H9 (cell line): ENCODE measurements around the gene MAGEE1. TPM values are rescaled to one million over a fixed set of nuclear protein-coding genes. Genes with fewer than 3 reads are reported as not detected.

ENCODE experiments used
- DNase-seq: peaks from one replicate; pipeline ENCODE4 v3.0.0-alpha.2; 2017
- H2AFZ ChIP-seq: one replicate; pipeline ENCODE4 v1.6.1; 2013; ENCODE audit warnings: mild to moderate bottlenecking, low read length, control low read depth, moderate library complexity
- H2AK5ac ChIP-seq: 2 replicates; pipeline ENCODE4 v1.6.1; 2013; ENCODE audit warnings: low read length, control low read depth, mixed read lengths; ENCODE audit not compliant: insufficient read length
- H2BK120ac ChIP-seq: one replicate; pipeline ENCODE4 v1.6.1; 2013; ENCODE audit warnings: low read depth, mild to moderate bottlenecking, low read length, control low read depth, inconsistent platforms; ENCODE audit not compliant: poor library complexity, severe bottlenecking
- H2BK12ac ChIP-seq: 2 replicates; pipeline ENCODE4 v1.6.1; 2013; ENCODE audit warnings: low read length, control low read depth, mixed read lengths, low read depth; ENCODE audit not compliant: insufficient read length
- H2BK15ac ChIP-seq: 2 replicates; pipeline ENCODE4 v1.6.1; 2013; ENCODE audit warnings: low read depth, low read length, control low read depth
- H2BK20ac ChIP-seq: one replicate; pipeline ENCODE4 v1.6.1; 2013; ENCODE audit warnings: low read depth, mild to moderate bottlenecking, low read length, control low read depth, inconsistent platforms; ENCODE audit not compliant: poor library complexity, severe bottlenecking
- H2BK5ac ChIP-seq: 2 replicates; pipeline ENCODE4 v1.6.1; 2013; ENCODE audit warnings: low read length, control low read depth, mixed read lengths; ENCODE audit not compliant: insufficient read length
- H3K14ac ChIP-seq: 2 replicates; pipeline ENCODE4 v1.6.1; 2013; ENCODE audit warnings: low read length, control low read depth; ENCODE audit not compliant: insufficient read depth
- H3K18ac ChIP-seq: 2 replicates; pipeline ENCODE4 v1.6.1; 2013; ENCODE audit warnings: low read depth, mild to moderate bottlenecking, mixed read lengths, low read length, control low read depth; ENCODE audit not compliant: insufficient read length
- H3K23ac ChIP-seq: 2 replicates; pipeline ENCODE4 v1.6.1; 2013; ENCODE audit warnings: low read length, control low read depth, mixed read lengths, low read depth; ENCODE audit not compliant: insufficient read length
- H3K23me2 ChIP-seq: 2 replicates; pipeline ENCODE4 v1.6.1; 2013; ENCODE audit warnings: low read depth, mild to moderate bottlenecking, mixed read lengths, low read length, control low read depth; ENCODE audit not compliant: insufficient read length, poor library complexity, severe bottlenecking
- H3K27ac ChIP-seq: 2 replicates; pipeline ENCODE4 v1.5.1; 2013; ENCODE audit warnings: low read length, control low read depth, mixed read lengths, low read depth; ENCODE audit not compliant: insufficient read length
- H3K27me3 ChIP-seq: 2 replicates; pipeline ENCODE4 v1.6.1; 2013; ENCODE audit warnings: low read length, control low read depth, inconsistent platforms; ENCODE audit not compliant: insufficient read depth
- H3K4ac ChIP-seq: 2 replicates; pipeline ENCODE4 v1.6.1; 2013; ENCODE audit warnings: low read depth, mild to moderate bottlenecking, control low read depth, inconsistent platforms, low read length, moderate library complexity
- H3K4me1 ChIP-seq: 2 replicates; pipeline ENCODE4 v1.6.1; 2013; ENCODE audit warnings: low read length, control low read depth, inconsistent platforms; ENCODE audit not compliant: insufficient read depth
- H3K4me2 ChIP-seq: 2 replicates; pipeline ENCODE4 v1.6.1; 2013; ENCODE audit warnings: low read length, control low read depth, mixed read lengths; ENCODE audit not compliant: insufficient read length, insufficient read depth
- H3K56ac ChIP-seq: 2 replicates; pipeline ENCODE4 v1.6.1; 2013; ENCODE audit warnings: low read depth, mild to moderate bottlenecking, mixed read lengths, low read length, control low read depth; ENCODE audit not compliant: insufficient read length
- H3K79me1 ChIP-seq: 2 replicates; pipeline ENCODE4 v1.6.1; 2013; ENCODE audit warnings: low read depth, mild to moderate bottlenecking, moderate library complexity, low read length, control low read depth, inconsistent platforms; ENCODE audit not compliant: insufficient read depth, poor library complexity, severe bottlenecking
- H3K79me2 ChIP-seq: 2 replicates; pipeline ENCODE4 v1.6.1; 2013; ENCODE audit warnings: low read length, control low read depth, inconsistent platforms; ENCODE audit not compliant: insufficient read depth
- H3K9ac ChIP-seq: 2 replicates; pipeline ENCODE4 v1.6.1; 2013; ENCODE audit warnings: low read length, control low read depth, mixed read lengths; ENCODE audit not compliant: insufficient read length; ENCODE audit errors: extremely low read depth
- H3K9me3 ChIP-seq: one replicate; pipeline ENCODE4 v1.6.1; 2013; ENCODE audit warnings: low read depth, low read length, inconsistent platforms; ENCODE audit not compliant: control insufficient read depth
- H3T11ph ChIP-seq: one replicate; pipeline ENCODE4 v1.6.1; 2013; ENCODE audit warnings: mild to moderate bottlenecking, low read length, control low read depth, inconsistent platforms
- H4K20me1 ChIP-seq: one replicate; pipeline ENCODE4 v1.6.1; 2013; ENCODE audit not compliant: control insufficient read depth, insufficient read length, insufficient read depth
- H4K5ac ChIP-seq: 2 replicates; pipeline ENCODE4 v1.6.1; 2013; ENCODE audit warnings: low read depth, mild to moderate bottlenecking, mixed read lengths, low read length, control low read depth; ENCODE audit not compliant: insufficient read length
- H4K8ac ChIP-seq: replicated peaks from 2 replicates; pipeline ENCODE4 v1.6.1; 2013; ENCODE audit warnings: low read length, control low read depth, mixed read lengths, low read depth; ENCODE audit not compliant: insufficient read length
- H4K91ac ChIP-seq: 2 replicates; pipeline ENCODE4 v1.6.1; 2013; ENCODE audit warnings: low read depth, mild to moderate bottlenecking, moderate library complexity, mixed read lengths, low read length, control low read depth; ENCODE audit not compliant: insufficient read length
- H3K27ac Mint-ChIP-seq, 3 experiments: 2 replicates in 2 of 3; 3 replicates in 1 of 3; pipeline ENCODE4 v1.8.0; 2020 to 2021; ENCODE audit warnings: mixed read lengths in 3 of 3, mild to moderate bottlenecking in 1 of 3, moderate library complexity in 1 of 3
- H3K27me3 Mint-ChIP-seq: 2 replicates; pipeline ENCODE4 v1.8.0; 2021; ENCODE audit warnings: low read depth, mild to moderate bottlenecking, moderate library complexity, mixed read lengths
- H3K36me3 Mint-ChIP-seq, 3 experiments: 2 replicates in 2 of 3; 3 replicates in 1 of 3; pipeline ENCODE4 v1.8.0; 2020 to 2021; ENCODE audit warnings: low read depth in 3 of 3, mixed read lengths in 3 of 3; ENCODE audit not compliant: insufficient read depth in 1 of 3
- H3K4me1 Mint-ChIP-seq, 2 experiments: 2 replicates each; pipeline ENCODE4 v1.8.0; 2020; ENCODE audit warnings: mixed read lengths in 2 of 2
- H3K4me3 Mint-ChIP-seq, 2 experiments: 2 replicates in 1 of 2; 3 replicates in 1 of 2; pipeline ENCODE4 v1.8.0; 2020 to 2021; ENCODE audit warnings: mild to moderate bottlenecking in 2 of 2, mixed read lengths in 2 of 2, moderate library complexity in 1 of 2
- H3K9me3 Mint-ChIP-seq, 2 experiments: 2 replicates in 1 of 2; 3 replicates in 1 of 2; pipeline ENCODE4 v1.8.0; 2020; ENCODE audit warnings: mild to moderate bottlenecking in 2 of 2, mixed read lengths in 2 of 2, moderate library complexity in 1 of 2
- CTCF ChIP-seq: fragments of 200-600 bp; sonication (generic); conservative IDR thresholded peaks from 3 replicates; pipeline ENCODE4 v1.8.0; 2021; ENCODE audit warnings: antibody characterized with exemption, mild to moderate bottlenecking
- WGBS: extraction: QIAGEN DNeasy Blood & Tissue Kit; methylation state at CpG from one replicate; pipeline ENCODE4 v1.1.7; 2013; ENCODE audit warnings: missing lambda C conversion rate, low lambda C conversion rate, mixed read lengths; ENCODE audit not compliant: insufficient read length; ENCODE audit errors: extremely low coverage; 5-methylcytosine and 5-hydroxymethylcytosine counted together
- total RNA-seq: library from RNA; stranded (reverse); gene quantifications from 2 replicates; pipeline ENCODE4 v1.2.1, GENCODE V29; 2021

The MAGEE1 gene
- total RNA-seq, 1 experiment from 2014 or later: 4.2 TPM

- H3K4me1 Mint-ChIP-seq: no peaks in the 10 kb centered on the region
- no peak overlapping the region for H2BK12ac ChIP-seq
- no peak overlapping the region for H3K9ac ChIP-seq
- H4K5ac ChIP-seq: no peak overlapping the region
- no peak overlapping the region for H2AFZ ChIP-seq
- no peak overlapping the region for H3K23ac ChIP-seq
- no peak overlapping the region for H3K4me3 Mint-ChIP-seq
- H3K9me3 Mint-ChIP-seq: peaks cover 74 to 78% of the 10 kb centered on the region in 2 experiments
- no peak overlapping the region for H2BK120ac ChIP-seq
- H2BK5ac ChIP-seq: no peak overlapping the region
- H3T11ph ChIP-seq: no peak overlapping the region
- H4K91ac ChIP-seq: no peak overlapping the region
- H3K14ac ChIP-seq: no peak overlapping the region
- H4K8ac ChIP-seq: no peak overlapping the region
- H2BK15ac ChIP-seq: no peak overlapping the region
- no peaks in the 10 kb centered on the region for H3K79me2 ChIP-seq
- no peak overlapping the region for H3K27ac ChIP-seq
- H2AK5ac ChIP-seq: no peak overlapping the region
- DNase-seq: no peak
- TF ChIP-seq CTCF: no peak
- no CpG with 5 or more reads among the region's 2 CpGs for WGBS
- no peak overlapping the region for H3K27ac Mint-ChIP-seq
- no peaks in the 10 kb centered on the region for H3K27me3 Mint-ChIP-seq
- no peak overlapping the region for H3K4me2 ChIP-seq
- H3K18ac ChIP-seq: no peak overlapping the region
- H3K9me3 ChIP-seq: peaks cover 8% of the 10 kb centered on the region
- no peaks in the 10 kb centered on the region for H3K23me2 ChIP-seq
- H3K56ac ChIP-seq: no peak overlapping the region
- no peaks in the 10 kb centered on the region for H3K27me3 ChIP-seq
- H4K20me1 ChIP-seq: no peaks in the 10 kb centered on the region
- no peaks in the 10 kb centered on the region for H3K4me1 ChIP-seq
- H3K36me3 Mint-ChIP-seq: peaks cover 3 to 4% (median 4%) of the 10 kb centered on the region in 3 experiments; a peak in 5 of 7 replicates
- no peak overlapping the region for H2BK20ac ChIP-seq
- H3K79me1 ChIP-seq: no peaks in the 10 kb centered on the region
- H3K4ac ChIP-seq: no peak overlapping the region
Measured at GRCh38 chrX:76407795-76408194, 19.7 kb upstream of the MAGEE1 start.
